Activated T-cell treated with anti-CD3 and anti-CD28 coated beads, Interleukin-2, amount 50 U/mL, for 1 hour (primary cell): ENCODE results near the gene ATXN10.
"Not testable (repeated sequence)": the region's sequence is repeated elsewhere in the genome, so short reads cannot be mapped to it uniquely, and the experiment has no call there.

Source experiments
- DNase-seq: peaks from one replicate; pipeline ENCODE4 v3.0.0-alpha.2; 2020

The ATXN10 gene

GRCh38 chr22:45671783-45672563 is at the start of gene ATXN10:
Gene ATXN10 (plus strand): TSS chr22:45671834. CDS start chr22:45672064, 230 bp downstream.
- DNase-seq = peak; percentile 76

GRCh38 chr22:45621836-45622600 is 49.6 kb upstream of the ATXN10 start:
- no peak for DNase-seq

- not testable (repeated sequence) for DNase-seq
Observed at GRCh38 chr22:45623464-45624145, 48.0 kb upstream of the ATXN10 start.

- no peak for DNase-seq
Observed at GRCh38 chr22:45626198-45626651, 45.4 kb upstream of the ATXN10 start.

- no peak for DNase-seq
Observed at GRCh38 chr22:45627489-45628233, 44.0 kb upstream of the ATXN10 start.

GRCh38 chr22:45628515-45628914 is 43.1 kb upstream of the ATXN10 start:
- no peak for DNase-seq

GRCh38 chr22:45629469-45630089 is 42.1 kb upstream of the ATXN10 start:
- no peak for DNase-seq

GRCh38 chr22:45630436-45630835 is 41.2 kb upstream of the ATXN10 start:
- no peak for DNase-seq

GRCh38 chr22:45631140-45631840 is 40.3 kb upstream of the ATXN10 start:
- no peak for DNase-seq

- no peak for DNase-seq
Observed at GRCh38 chr22:45631841-45632238, 39.8 kb upstream of the ATXN10 start.

GRCh38 chr22:45632791-45633515 is 38.7 kb upstream of the ATXN10 start:
- DNase-seq = no peak

- DNase-seq = no peak
Observed at GRCh38 chr22:45636683-45637082, 35.0 kb upstream of the ATXN10 start.

GRCh38 chr22:45638197-45638596 is 33.4 kb upstream of the ATXN10 start:
- no peak for DNase-seq

- DNase-seq = no peak
Observed at GRCh38 chr22:45638834-45639746, 32.5 kb upstream of the ATXN10 start.

GRCh38 chr22:45639747-45640102 is 31.9 kb upstream of the ATXN10 start:
- DNase-seq = no peak

- DNase-seq = no peak
Observed at GRCh38 chr22:45640291-45640940, 31.2 kb upstream of the ATXN10 start.

GRCh38 chr22:45640941-45641621 is 30.6 kb upstream of the ATXN10 start:
- no peak for DNase-seq

- DNase-seq = no peak
Observed at GRCh38 chr22:45642986-45643385, 28.6 kb upstream of the ATXN10 start.

- no peak for DNase-seq
Observed at GRCh38 chr22:45644714-45645113, 26.9 kb upstream of the ATXN10 start.
